SU-DHL-6 (cell line): ENCODE results near the gene WDR59.

Source experiments
- H2AFZ ChIP-seq: fragments of 200-600 bp; sonication (generic); 2 replicates; pipeline ENCODE4 v1.6.1; 2014; ENCODE audit warnings: low read depth, mild to moderate bottlenecking, moderate library complexity, mixed read lengths, antibody characterized with exemption, low read length; ENCODE audit not compliant: severe bottlenecking
- H3F3A ChIP-seq: fragments of 200-600 bp; shearing (Covaris generic); 2 replicates; pipeline ENCODE4 v1.6.0; 2016; ENCODE audit warnings: antibody characterized with exemption, mild to moderate bottlenecking; ENCODE audit not compliant: insufficient read depth
- H3K27ac ChIP-seq: fragments of 200-600 bp; sonication (generic); 2 replicates; pipeline ENCODE4 v1.5.1; 2016; ENCODE audit warnings: low read depth, mild to moderate bottlenecking, low read length, moderate library complexity, mixed read lengths
- H3K27me3 ChIP-seq: fragments of 200-600 bp; sonication (generic), shearing (Covaris generic); 2 replicates; pipeline ENCODE4 v1.6.0; 2014; ENCODE audit warnings: mild to moderate bottlenecking, low read length
- H3K36me3 ChIP-seq: fragments of 200-600 bp; sonication (generic); 2 replicates; pipeline ENCODE4 v1.6.1; 2014; ENCODE audit warnings: mild to moderate bottlenecking, low read length, mixed read lengths
- H3K4me2 ChIP-seq: fragments of 300-600, 200-600 bp; shearing (Covaris generic), sonication (generic); 2 replicates; pipeline ENCODE4 v1.6.0; 2014; ENCODE audit warnings: low read length, low read depth, mild to moderate bottlenecking; ENCODE audit not compliant: poor library complexity, severe bottlenecking
- H3K4me3 ChIP-seq: fragments of 200-600 bp; sonication (generic); 2 replicates; pipeline ENCODE4 v1.5.1; 2014; ENCODE audit warnings: antibody characterized with exemption, low read length, mild to moderate bottlenecking, mixed read lengths; ENCODE audit not compliant: insufficient read depth, poor library complexity, severe bottlenecking
- H3K79me2 ChIP-seq: fragments of 200-600 bp; sonication (generic); 2 replicates; pipeline ENCODE4 v1.6.1; 2014; ENCODE audit warnings: mild to moderate bottlenecking, low read length, moderate library complexity; ENCODE audit not compliant: insufficient read depth
- H3K9ac ChIP-seq: fragments of 200-600 bp; sonication (generic); 2 replicates; pipeline ENCODE4 v1.7.0; 2014; ENCODE audit warnings: mild to moderate bottlenecking, low read length
- H3K9me2 ChIP-seq: fragments of 200-600 bp; sonication (generic); replicated peaks from 2 replicates; pipeline ENCODE4 v1.6.1; 2014; ENCODE audit warnings: low read length; ENCODE audit not compliant: insufficient read depth
- H3K9me3 ChIP-seq: fragments of 200-600 bp; sonication (generic); 2 replicates; pipeline ENCODE4 v1.6.1; 2014; ENCODE audit warnings: low read length, mixed read lengths; ENCODE audit not compliant: insufficient read depth
- H4K20me1 ChIP-seq: fragments of 200-600 bp; sonication (generic); 2 replicates; pipeline ENCODE4 v1.6.1; 2014; ENCODE audit warnings: low read depth, mild to moderate bottlenecking, antibody characterized with exemption, low read length, moderate library complexity, mixed read lengths
- CTCF ChIP-seq: fragments of 200-600 bp; sonication (generic); IDR thresholded peaks from one replicate; pipeline ENCODE4 v1.5.1; 2017; ENCODE audit warnings: antibody characterized with exemption, mild to moderate bottlenecking, low read length, moderate library complexity; ENCODE audit not compliant: insufficient read depth, poor library complexity, severe bottlenecking
- EZH2phosphoT487 ChIP-seq: fragments of 200-600 bp; sonication (generic), shearing (Covaris generic); conservative IDR thresholded peaks from 2 replicates; pipeline ENCODE4 v1.6.1; 2018; ENCODE audit warnings: mild to moderate bottlenecking, antibody characterized with exemption, low read length, moderate library complexity, mixed read lengths

WDR59 gene

GRCh38 chr16:74867281-74867849, 117.6 kb downstream of the WDR59 start:
- H3K9ac ChIP-seq: no peak overlapping the region
- H4K20me1 ChIP-seq: no peaks in the 10 kb centered on the region
- no peaks in the 10 kb centered on the region for H3K27me3 ChIP-seq
- H3K36me3 ChIP-seq: no peaks in the 10 kb centered on the region
- TF ChIP-seq EZH2phosphoT487: no peak
- H2AFZ ChIP-seq: no peak overlapping the region
- no peaks in the 10 kb centered on the region for H3K9me3 ChIP-seq
- no peaks in the 10 kb centered on the region for H3F3A ChIP-seq
- H3K4me2 ChIP-seq: no peak overlapping the region
- H3K79me2 ChIP-seq: no peaks in the 10 kb centered on the region
- no peaks in the 10 kb centered on the region for H3K9me2 ChIP-seq
- no peak overlapping the region for H3K27ac ChIP-seq
- no peak overlapping the region for H3K4me3 ChIP-seq

GRCh38 chr16:74865922-74866598, 118.9 kb downstream of the WDR59 start:
- TF ChIP-seq EZH2phosphoT487: no peak
- no peak for TF ChIP-seq CTCF
- Histone ChIP-seq H3K9me2 (no peaks in the 10 kb centered on the region), H3K9ac (no peak overlapping the region), H3K4me3 (no peak overlapping the region), H3K4me2 (no peak overlapping the region), H4K20me1 (no peaks in the 10 kb centered on the region), H3F3A (no peaks in the 10 kb centered on the region), H3K9me3 (no peaks in the 10 kb centered on the region), H3K36me3 (no peaks in the 10 kb centered on the region), H3K27me3 (no peaks in the 10 kb centered on the region), H3K79me2 (no peaks in the 10 kb centered on the region), H3K27ac (no peak overlapping the region), H2AFZ (no peak overlapping the region)

- Histone ChIP-seq H3K9me3 (no peaks in the 10 kb centered on the region), H3K36me3 (no peaks in the 10 kb centered on the region), H3K27ac (peak overlapping the region; percentile 26; the same call in 1 of the 2 replicates), H3K4me3 (no peak overlapping the region), H2AFZ (peak overlapping the region; percentile 90), H3F3A (no peaks in the 10 kb centered on the region), H3K9ac (peak overlapping the region; percentile 27; the same call in 1 of the 2 replicates), H3K27me3 (no peaks in the 10 kb centered on the region), H4K20me1 (no peaks in the 10 kb centered on the region), H3K4me2 (peak overlapping the region; percentile 54), H3K9me2 (no peaks in the 10 kb centered on the region), H3K79me2 (no peaks in the 10 kb centered on the region)
- TF ChIP-seq EZH2phosphoT487 (no peak), CTCF (peak; percentile 77)
Measured at GRCh38 chr16:74862743-74863244, 122.1 kb downstream of the WDR59 start.

GRCh38 chr16:74852500-74852875, 132.4 kb downstream of the WDR59 start:
- H3F3A ChIP-seq: no peaks in the 10 kb centered on the region
- no peak overlapping the region for H3K4me2 ChIP-seq
- no peak overlapping the region for H2AFZ ChIP-seq

More at GRCh38 chr16:74852500-74852875, 132.4 kb downstream of the WDR59 start:
- no peaks in the 10 kb centered on the region for H3K27me3 ChIP-seq
- H3K9me2 ChIP-seq: no peaks in the 10 kb centered on the region
- no peak overlapping the region for H3K27ac ChIP-seq
- no peaks in the 10 kb centered on the region for H4K20me1 ChIP-seq
- no peaks in the 10 kb centered on the region for H3K36me3 ChIP-seq
- no peak for TF ChIP-seq CTCF
- TF ChIP-seq EZH2phosphoT487: no peak
- H3K9ac ChIP-seq: no peak overlapping the region
- no peaks in the 10 kb centered on the region for H3K79me2 ChIP-seq
- no peaks in the 10 kb centered on the region for H3K9me3 ChIP-seq
- H3K4me3 ChIP-seq: no peak overlapping the region
